Ovary (tissue), 3 donors: ENCODE results near the gene SPATA3.

Experiments used
- POLR2A ChIP-seq: fragments of 450-650 bp; IDR thresholded peaks from one replicate; pipeline ENCODE4 v1.6.1; 2017; ENCODE audit warnings: antibody characterized with exemption, mild to moderate bottlenecking, moderate library complexity
- TF ChIP-seq, protein P1 (sequence below), 3 donors: fragments of 450-650 bp in 2 of 3; fragments of 200-600 bp in 1 of 3; IDR thresholded peaks; one replicate each; pipeline versions ENCODE4 v1.5.1 to v1.8.0; 2016 to 2022; ENCODE audit warnings: antibody characterized with exemption in 3 of 3, mild to moderate bottlenecking in 1 of 3
- donor health status: DM: no; HTN: no; CAD: no.

DNA sequence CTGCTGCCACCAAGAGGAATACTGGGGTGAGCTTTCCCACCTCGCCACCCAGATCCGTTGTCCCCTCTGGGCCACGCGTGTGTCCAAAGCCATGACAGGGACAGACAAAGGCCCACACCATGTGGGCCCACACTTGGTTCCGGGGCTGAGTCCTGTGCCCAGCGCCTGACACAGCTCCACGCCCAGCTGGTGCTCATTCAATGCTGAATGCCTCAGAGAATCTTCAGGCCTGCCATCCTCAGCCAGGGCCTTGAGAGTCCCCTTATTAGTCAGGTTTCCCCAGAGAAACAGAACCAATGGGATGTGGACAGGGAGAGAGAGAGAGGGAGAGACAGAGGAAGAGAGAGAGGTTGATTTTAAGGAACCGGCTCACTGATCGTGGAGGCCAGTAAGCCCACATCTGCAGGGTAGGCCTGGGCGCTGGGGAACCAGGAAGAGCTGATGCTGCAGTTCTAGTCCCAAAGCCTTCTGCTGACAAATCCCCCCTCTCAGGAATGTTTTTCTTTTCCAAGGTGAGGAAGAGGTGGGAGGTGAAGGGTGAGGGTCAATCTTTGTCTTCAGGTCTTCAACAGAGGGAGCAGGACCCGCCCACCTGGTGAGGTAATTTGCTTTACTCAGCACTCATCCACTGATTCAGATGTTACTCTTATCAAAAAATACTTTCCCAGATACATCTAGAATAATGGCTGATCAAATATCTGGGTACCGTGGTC is 10.2 kb upstream of the SPATA3 start:
- TF ChIP-seq, protein P1, sequence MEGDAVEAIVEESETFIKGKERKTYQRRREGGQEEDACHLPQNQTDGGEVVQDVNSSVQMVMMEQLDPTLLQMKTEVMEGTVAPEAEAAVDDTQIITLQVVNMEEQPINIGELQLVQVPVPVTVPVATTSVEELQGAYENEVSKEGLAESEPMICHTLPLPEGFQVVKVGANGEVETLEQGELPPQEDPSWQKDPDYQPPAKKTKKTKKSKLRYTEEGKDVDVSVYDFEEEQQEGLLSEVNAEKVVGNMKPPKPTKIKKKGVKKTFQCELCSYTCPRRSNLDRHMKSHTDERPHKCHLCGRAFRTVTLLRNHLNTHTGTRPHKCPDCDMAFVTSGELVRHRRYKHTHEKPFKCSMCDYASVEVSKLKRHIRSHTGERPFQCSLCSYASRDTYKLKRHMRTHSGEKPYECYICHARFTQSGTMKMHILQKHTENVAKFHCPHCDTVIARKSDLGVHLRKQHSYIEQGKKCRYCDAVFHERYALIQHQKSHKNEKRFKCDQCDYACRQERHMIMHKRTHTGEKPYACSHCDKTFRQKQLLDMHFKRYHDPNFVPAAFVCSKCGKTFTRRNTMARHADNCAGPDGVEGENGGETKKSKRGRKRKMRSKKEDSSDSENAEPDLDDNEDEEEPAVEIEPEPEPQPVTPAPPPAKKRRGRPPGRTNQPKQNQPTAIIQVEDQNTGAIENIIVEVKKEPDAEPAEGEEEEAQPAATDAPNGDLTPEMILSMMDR (IDR thresholded peaks at IDR 0.05), result no peak
- no peak for TF ChIP-seq POLR2A
